CD4-positive, alpha-beta T cell treated with Interferon alpha-2 for 1 hour (primary cell): ENCODE results near the gene DLG5.

Source experiments
- DNase-seq, 2 donors: peaks; one replicate each; pipeline ENCODE4 v3.0.0-alpha.2; 2020 to 2022

Gene DLG5

DNA sequence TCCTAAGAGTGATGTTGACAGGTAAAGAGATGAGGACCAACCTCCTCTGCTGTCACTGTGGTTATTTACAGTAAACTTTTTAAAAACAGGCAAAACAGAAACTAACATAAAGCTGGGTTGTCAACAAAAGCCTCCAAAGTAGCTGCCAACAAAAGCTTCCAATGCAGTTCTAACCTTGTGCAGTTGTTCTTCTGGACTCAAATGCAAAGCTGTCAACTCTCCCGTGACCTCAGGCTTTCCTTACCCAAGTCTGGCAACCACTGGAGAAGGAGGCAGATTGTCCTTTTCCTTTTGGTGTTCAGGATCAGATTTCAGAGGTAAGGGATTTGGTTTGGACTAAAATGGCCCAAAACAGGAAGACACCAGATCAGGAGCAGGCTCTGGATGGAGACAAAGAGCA is 63.1 kb downstream of the DLG5 start:
- DNase-seq: no peak

DNA sequence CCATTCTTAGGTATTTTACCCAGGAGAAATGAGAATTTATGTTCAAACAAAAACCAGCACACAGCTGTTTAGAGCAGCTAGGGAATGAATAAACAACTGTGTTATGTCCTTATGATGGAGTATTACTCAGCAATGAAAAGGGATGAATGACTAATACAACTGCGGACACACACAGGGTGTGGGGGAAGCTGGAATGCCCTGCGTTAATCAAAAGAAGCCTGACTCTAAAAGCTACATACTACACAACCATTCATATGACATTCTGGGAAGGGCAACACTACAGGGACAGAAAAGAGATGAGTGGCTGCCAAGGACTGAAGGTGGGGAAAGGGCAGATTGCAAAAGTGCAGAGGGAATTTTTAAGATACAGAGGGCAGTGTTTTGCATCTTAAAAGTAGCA is 64.0 kb downstream of the DLG5 start:
- no peak for DNase-seq

DNA sequence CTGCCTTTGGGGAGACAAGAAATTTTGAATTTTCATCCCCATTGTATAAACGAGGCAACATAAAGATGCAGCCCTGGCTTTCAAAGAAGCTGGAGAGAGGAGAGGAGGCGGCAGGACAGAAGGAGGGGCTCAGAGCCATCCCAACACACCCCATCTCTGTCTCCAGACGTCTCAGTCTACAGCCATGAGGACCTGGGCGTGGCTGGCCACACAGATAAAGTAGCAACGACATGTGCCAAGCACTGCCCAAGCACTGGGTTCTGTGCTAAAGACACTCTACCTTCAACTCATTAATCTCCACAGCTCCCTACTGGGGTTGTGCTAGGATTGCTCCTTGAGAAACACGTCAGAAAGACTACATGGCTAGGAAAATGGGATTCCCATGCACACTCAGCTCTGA is 65.2 kb downstream of the DLG5 start:
- no peak for DNase-seq

DNA sequence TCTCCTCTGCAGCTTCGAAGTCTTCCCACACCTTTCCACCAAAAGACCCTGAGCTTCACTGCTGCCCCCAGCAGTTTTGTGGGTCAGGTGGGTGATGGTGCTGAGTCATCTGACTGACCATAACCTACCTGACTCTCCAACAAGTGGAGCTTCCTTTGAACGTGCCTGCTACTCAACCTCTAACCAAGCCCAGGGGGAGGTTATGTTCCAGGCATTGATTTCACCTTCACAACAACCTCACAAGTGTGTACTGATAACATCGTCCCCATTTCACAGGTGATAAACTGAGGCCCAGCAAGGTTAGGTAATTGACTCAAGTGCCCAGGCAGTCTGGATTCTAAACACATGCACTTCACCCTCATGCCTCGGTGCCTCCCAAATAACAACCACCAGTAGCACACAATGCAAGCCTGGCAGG is 66.7 kb downstream of the DLG5 start:
- no peak for DNase-seq

DNA sequence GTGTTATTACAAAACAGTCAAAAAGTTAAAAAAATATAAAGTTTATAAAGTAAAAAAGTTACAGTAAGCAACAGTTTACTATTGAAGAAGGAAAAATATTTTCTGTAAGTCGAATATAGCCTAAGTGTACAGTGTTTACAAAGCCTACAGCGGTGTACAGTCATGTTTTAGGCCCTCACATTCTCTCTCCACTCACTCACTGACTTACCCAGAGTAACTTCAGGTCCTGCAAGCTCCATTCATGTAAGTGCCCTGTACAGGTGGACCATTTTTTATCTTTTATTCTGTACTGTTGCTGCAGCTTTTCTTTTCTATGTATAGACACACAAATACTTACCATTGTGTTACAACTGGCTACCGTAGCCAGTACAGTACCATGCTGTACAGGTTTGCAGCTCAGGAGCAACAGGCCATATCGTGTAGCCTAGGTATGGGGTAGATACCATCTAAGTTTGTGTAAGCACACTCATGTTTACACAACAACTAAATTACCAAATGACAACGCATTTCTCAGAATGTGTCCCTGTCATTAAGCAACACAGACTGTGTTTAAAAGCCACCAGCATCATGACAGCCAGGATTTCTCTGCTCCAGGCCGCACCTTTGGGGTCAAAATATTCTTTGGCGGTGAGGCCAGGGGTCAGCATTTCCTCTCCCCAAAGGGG is 67.2 kb downstream of the DLG5 start:
- no peak for DNase-seq

DNA sequence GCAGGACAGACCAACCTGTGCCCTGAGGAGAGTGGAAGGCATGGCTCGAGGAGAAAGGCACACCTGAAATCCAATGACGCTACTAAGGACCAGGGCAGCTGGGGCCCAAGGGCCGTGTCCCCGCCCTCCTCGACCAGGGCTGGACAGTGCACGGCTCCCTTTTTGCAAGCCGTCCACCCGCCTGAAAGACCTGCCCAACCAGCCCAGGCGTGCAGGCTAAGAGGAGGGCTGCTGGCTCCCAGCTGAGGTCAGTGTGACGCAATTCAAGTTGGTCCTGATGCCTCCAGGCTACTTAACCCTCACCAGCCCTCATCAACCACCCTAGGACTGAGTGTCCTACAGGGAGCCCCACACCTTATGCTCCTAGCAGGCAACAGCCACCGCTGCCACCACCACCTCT is 69.3 kb downstream of the DLG5 start:
- no peak for DNase-seq

DNA sequence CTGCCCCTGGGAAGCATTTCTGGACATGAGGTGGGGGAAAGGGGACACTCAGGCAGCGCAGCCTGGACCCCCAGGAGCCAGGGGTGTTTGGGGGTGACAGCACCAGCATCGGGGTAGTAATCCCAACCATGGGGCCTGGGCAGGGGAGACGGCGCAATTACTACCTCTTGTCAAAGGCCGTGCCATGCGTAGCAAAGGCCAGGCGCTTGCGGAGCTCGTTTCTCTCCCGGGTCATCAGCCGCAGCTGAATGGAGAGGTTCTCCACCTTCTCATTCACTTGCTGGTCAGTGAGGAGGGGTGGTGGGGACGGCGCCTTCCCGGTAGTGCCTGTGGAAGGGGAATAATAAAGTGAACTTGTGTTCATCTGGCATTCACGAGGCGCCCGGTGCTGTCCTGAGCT is 70.0 kb downstream of the DLG5 start:
- no peak for DNase-seq

DNA sequence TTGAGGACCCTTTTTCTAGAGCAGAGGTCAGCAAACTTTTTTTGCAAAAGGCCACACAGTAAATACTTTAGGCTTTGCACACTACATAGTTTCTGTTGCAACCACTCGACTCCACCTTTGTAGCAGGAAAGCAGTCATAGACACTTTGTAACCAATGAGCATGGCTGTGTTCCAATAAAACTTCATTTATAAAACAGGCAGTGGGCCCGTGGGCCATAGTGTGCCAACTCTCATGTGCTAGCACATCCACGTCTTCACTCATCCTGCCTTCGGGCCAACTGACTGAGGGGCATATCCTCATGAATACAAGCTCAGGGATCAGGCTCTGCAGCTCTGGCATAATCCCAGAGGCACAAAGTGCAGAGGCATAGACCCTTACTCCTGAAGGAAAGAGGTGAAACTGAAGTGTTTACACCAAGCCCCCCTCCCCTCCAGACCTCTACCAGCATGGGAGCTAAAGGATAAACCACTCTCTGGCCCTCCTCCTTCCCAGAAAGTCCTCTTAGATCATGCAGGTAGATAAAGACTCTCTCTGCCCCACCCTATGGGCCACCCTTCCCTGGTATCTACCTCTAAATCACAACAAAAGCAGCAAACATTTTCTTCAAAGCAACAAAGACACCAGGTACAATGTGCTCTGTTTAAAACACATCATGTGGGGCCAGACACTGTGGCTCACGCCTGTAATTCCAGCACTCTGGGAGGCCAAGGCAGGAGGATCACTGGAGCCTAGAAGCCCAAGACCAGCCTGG is 71.0 kb downstream of the DLG5 start:
- no peak for DNase-seq

DNA sequence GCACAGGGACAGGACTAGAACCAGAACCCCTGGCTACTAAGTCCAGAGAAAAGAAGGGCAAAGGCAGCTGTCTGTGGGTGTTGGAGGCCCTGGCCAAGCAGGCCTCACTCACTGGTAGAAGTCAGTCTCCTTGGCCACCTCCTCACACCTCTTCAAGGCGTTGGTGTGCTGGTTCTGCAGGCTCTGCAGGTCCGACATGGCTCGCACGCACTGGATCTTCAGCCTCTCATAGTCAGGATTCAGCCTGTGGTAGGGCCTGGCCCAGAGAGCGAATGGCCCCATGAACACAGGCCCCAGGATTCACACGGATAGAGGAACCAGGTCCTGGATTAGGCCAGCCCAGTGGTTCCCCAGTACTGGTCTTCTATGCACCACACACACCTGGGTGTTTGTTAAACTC is 72.4 kb downstream of the DLG5 start:
- DNase-seq: no peak

DNA sequence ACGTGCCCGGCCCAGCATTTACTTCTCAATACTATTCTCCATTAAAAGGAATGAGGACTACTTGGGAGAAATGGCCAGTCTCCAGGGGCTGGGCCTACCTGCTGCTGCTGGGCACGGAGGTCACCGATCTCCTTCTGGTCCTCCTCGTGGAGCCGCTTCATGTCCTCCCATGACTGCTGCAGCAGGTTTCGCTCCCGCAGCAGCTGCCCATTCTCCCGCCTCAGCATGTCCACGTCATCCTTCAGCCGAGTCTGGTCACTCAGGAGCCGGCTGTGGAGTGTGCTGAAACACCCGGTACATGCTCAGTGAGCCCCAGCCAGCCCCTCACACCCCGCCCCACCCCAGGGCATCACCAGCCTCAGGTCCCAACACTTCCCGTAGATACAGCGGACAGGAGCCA is 73.3 kb downstream of the DLG5 start:
- DNase-seq: no peak

DNA sequence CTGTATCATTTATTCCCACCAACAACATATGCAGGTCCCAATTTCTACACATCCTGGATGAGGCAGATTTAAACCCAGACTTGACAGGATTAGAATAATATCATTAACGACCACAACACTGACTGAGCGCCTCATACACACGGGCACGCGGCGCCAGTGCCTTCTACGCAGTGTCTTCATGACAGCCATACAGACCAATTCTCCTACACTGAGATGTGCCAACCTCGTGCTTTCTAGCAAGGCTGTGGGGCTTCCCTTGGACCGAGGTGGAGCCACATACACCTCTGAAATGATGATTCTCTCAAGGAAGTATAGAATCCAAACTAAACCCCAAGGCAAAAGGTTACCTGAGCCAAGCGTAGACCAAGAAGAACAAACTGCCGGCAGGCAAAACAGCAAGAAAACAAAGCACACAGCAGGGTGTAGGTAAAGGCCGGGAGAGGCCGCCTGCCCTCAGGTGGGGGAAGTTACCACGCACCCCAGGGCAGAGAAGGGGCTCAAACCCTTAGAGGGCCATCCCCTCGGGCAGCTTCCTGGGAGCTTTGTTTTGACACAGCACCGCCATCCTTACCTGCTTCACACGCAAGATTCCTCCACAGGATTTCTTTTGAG is 75.8 kb downstream of the DLG5 start:
- DNase-seq: no peak

DNA sequence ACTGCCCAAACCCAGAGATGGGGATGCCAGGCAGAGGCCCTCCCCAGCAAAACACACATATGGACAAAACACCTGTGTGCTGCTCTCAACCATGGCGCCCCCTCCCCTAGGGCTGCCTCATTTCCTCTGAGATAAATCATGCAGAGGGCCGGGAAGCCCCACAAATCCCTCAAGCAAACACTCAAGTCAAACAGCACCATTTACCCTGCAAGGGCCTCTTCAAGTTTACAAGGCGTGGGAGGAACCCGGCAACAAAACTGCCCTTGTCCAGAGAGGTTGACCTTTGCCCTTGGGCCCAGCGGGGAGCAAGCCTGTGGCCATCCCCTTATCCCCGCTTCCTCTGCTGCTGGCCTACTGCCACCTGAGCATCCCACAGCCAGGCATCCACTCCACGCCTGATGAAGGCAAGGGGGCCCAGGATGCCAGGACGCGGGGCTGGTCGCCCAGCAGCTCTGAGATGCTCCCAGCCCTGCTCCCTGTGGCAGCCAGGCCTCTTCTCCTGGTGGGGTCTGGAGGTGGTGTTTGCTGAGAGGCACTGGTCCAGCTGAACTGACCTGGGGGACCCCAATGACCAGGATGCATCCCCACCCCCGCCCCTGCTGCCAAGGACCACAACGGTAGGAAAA is 77.4 kb downstream of the DLG5 start:
- DNase-seq: no peak

DNA sequence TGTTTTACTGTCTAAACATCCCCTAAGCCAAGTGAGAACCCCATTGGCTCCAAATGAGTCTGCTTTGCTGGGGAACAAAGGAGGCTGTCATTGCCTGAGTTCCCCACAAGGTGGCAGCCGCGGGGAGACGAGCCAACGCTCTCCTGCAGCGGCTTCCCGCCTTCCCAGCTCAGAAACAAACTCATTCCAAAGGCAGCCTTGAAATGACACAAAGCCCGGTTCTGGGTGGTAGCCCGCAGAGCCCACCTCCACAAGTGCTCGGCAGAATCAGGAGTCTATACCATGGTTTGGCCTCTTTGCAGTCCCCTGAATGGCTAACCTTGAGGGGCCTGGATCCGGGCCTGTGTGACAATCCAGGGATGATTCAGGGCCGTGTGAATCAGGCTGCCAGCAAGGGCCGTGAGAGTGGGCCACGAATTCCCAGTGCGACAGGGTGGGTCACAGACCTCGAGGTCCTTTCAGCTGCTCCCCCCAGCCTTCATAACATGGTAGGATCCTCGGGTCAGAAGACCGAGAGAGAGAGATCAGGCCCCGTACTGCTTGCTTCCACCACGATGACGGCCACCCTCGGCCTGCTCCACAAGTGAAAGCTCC is 79.7 kb downstream of the DLG5 start:
- DNase-seq: peak; percentile 40 to 61

DNA sequence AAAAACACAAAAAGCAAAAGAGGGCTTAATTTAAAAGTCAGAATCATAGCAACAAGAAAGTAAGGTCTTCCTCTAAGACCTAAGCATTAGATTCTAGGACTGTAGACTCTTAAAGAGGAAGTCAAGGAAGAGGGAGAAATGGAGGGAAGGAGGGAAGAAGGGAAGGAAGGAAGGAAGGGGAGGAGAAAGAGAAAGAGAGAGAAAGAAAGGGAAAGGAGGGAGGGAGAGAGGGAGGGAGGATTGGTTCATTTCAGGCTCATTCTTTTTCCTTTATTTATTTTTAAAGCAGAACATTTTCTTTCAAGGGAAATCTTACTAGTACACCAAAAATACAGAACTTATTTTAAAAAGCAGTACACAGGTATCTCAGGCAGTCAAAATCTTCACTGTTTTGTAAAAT is 81.1 kb downstream of the DLG5 start:
- DNase-seq: no peak

DNA sequence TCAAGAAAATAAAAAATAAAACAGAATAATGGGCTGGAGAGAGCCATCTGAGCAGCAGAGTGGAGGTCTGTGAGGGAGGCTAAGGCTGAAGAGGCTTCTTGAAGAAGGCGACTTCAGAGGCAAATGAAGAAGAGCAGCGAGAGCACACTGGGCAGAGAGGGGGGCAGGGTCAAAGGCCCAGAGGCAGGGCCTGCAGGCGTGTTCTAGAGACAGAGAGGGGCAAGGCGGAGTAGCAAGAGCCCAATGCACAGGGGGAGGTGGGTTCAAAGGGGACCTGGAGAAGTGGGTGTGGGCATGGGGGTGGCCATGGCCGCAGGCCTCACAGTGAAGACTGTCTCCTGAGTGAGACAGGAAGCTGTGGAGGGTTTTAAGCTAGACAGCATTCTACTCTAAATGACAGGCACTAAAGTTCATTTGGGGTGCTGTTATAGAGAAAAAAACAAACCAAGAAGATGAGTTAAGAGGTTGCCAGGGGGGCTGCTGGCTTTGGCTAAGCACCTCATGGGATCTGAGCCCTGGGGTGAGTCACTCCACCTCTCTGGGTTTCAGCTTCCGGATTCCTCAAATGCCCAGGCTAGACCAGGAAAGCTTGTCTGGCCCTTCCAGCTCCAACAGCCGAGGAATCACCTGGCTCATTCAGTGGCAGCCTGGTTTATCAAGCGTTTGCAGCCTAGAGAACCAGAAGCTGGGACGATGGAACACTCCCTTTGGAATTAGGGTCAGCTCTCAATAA is 81.7 kb downstream of the DLG5 start:
- no peak for DNase-seq

DNA sequence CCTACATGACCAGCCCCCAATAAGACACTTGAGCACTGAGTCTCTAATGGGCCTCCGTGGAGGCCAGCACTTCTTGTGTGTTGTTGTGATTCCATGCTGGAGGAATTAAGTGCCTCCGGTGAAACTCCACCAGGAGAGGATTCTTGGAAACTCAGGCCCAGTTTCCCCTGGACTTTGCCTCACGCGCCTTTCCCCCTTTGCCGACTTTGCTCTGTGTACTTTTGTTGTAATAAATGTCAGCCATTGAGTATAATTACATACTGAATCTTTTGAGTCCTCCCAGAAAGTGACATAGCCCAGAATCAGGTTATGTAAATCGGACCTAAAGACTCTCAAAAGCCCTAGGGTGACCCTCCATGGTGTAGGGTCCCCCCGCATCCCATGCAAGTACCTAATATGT is 82.4 kb downstream of the DLG5 start:
- no peak for DNase-seq

DNA sequence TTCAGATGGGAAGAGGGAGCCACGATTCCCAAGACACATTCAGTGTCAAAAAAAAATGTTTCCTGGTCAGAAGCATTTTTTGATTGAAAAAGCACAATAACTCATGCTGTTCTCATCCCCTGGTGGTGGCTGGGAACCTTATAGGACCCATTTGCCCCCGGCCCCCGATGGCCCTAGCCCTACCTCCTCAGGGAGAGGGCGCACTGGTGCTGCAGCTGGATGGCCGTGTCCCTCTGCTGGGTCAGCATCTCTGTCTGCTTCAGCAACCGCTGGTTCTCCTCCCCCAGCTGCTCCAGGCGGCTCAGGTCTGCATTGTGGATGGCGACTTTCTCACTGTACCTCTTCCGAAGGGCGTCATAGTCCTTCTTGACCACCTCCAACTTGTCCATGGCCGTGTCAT is 83.3 kb downstream of the DLG5 start:
- DNase-seq: no peak

DNA sequence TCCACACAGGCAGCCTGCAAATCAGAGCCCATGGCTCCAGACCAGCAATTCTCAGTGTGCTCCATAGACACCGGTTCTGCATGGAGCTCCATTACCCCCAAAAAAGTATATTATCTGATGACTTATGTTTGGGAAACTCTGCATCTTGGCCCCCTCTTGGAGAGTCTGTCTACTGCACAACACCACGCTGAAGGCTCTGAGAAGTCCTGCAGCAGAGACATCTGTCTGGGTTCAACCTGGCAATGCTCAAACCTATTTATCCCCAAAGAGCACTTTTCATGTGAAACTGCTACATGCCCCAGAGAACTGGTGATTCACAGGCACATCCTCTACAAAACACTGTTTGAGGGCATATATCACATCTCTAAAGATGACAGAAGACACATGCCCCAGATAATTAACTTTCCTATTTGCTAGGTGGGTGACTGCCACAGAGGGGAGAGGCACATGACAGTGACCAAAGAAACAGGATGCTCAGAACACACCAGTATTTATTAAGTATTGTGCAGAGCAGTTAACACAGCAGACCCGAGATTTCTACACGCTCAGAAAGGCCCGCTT is 83.8 kb downstream of the DLG5 start:
- DNase-seq: no peak

DNA sequence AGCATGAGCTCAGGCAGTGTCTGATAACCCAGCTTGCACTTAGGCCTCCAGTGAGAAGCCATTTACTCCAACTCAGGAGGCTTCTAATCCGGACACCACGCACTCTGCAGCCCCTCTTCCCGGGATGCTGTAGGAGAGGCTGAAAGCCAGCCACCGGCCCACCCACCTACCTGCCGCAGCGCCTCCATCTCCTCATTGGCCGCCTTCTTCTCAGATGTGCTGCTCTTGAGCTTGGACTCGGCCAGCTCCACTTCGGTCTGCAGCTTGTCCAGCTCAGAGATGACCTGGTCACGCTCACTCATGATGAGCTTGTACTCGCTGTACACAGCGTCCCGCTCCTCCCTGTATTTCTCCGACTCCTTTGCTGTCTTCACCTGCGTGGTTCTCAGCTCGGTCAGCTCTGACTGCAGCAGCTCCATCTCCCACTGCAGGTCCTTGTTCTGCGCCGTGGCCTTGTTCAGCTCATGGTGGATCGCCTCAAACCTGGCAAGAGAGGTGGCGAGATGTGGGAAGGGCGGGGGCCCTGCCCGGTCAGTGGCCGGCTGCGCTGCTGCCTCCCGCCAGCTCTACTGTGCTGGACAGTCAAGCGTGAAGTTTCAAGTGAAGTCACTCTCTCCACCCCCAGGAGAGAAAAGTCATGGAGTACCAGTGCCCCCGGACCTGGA is 84.7 kb downstream of the DLG5 start:
- no peak for DNase-seq

DNA sequence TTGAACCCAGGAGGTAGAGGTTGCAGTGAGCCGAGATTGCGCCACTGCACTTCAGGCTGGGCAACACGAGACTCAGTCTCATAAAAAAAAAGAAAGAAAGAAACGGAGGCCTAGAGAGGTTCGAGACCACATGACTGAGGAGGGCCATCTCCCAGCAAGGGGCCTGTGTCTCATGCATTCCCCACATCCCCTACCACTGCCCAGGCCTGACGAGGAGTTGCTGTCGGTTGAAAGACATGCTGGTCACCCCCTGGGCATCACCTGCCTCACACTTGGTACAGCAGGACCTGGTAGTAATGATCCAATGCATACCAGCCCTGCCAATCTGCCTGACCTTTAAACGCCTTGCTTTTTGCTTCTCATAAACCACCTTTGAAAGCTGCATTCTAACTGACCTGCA is 85.9 kb downstream of the DLG5 start:
- no peak for DNase-seq

DNA sequence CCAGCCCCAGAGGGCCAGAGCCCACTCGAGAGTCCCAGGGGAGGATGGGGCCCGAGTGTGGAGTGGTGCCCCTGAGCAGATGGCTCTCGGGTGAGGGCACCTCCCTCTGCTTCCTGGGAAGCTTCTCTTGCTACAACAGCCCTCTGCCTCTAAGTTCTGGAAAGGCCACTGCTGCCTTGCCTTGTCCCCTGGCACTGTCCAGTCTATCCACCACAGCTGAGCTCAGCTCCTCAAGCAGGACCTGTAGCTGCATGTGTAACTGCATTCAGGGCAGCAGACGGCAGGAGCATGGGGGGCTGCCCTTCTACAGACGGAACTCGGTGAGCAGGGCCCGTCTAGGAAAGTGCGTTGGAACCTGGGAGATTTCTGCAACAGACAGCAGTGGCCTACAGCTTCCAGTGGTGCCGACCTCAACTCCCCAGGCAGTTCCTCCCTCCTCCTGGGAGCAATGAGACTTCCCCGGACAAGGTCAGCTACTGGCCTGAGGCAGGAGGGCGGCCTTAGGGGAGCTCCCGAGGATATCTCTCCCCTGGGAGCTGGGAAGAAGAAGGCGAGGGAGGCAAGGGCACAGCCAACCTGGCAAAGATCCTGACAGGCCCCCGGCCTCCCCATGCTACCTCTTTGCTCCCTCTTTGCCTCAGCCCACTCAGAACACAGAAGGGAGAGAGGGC is 88.5 kb downstream of the DLG5 start:
- DNase-seq: no peak
